Esophagus mucosa (tissue), 1 donor: ENCODE measurements around the gene PMAIP1. TPM values are rescaled to one million over a fixed set of nuclear protein-coding genes. Genes with fewer than 3 reads are reported as not detected.
A peak's percentile ranks its signal among the peaks of the same experiment; 100 is the strongest.

Experiments
- ATAC-seq: fragments of 200-7000 bp; cut with Tn5 transposase; one replicate; pipeline ENCODE4 v1.9.1; 2020
- total RNA-seq: library from RNA; stranded (reverse); gene quantifications from one replicate; pipeline ENCODE4 v1.2.4, GENCODE V29; 2023
- donor health status: DM: yes; HTN: yes; CAD: no.

Gene PMAIP1
- total RNA-seq, 1 donor from 2014 or later: 11.6 TPM

- no peak for ATAC-seq
Observed at GRCh38 chr18:59915606-59916005, 15.8 kb downstream of the PMAIP1 start.

GRCh38 chr18:59916746-59917145 is 16.9 kb downstream of the PMAIP1 start:
- peak; percentile 38 for ATAC-seq

- ATAC-seq: peak; percentile 81
Observed at GRCh38 chr18:59917422-59917821, 17.6 kb downstream of the PMAIP1 start.

GRCh38 chr18:59918320-59918755 is 18.5 kb downstream of the PMAIP1 start:
- ATAC-seq: peak; percentile 89

- no peak for ATAC-seq
Observed at GRCh38 chr18:59918997-59919396, 19.2 kb downstream of the PMAIP1 start.

GRCh38 chr18:59921384-59921891 is 21.6 kb downstream of the PMAIP1 start:
- no peak for ATAC-seq

GRCh38 chr18:59923539-59924196 is 23.9 kb downstream of the PMAIP1 start:
- ATAC-seq: no peak

- no peak for ATAC-seq
Observed at GRCh38 chr18:59926131-59926530, 26.3 kb downstream of the PMAIP1 start.

GRCh38 chr18:59927246-59927825 is 27.5 kb downstream of the PMAIP1 start:
- peak; percentile 90 for ATAC-seq

GRCh38 chr18:59928201-59928600 is 28.4 kb downstream of the PMAIP1 start:
- no peak for ATAC-seq

GRCh38 chr18:59929621-59930295 is 30.0 kb downstream of the PMAIP1 start:
- ATAC-seq: no peak

GRCh38 chr18:59932401-59932800 is 32.6 kb downstream of the PMAIP1 start:
- no peak for ATAC-seq

GRCh38 chr18:59938676-59939075 is 38.9 kb downstream of the PMAIP1 start:
- ATAC-seq: no peak

- ATAC-seq: no peak
Observed at GRCh38 chr18:59939127-59939526, 39.3 kb downstream of the PMAIP1 start.

GRCh38 chr18:59940068-59940467 is 40.3 kb downstream of the PMAIP1 start:
- ATAC-seq: no peak

GRCh38 chr18:59941331-59941730 is 41.5 kb downstream of the PMAIP1 start:
- no peak for ATAC-seq

GRCh38 chr18:59942601-59943000 is 42.8 kb downstream of the PMAIP1 start:
- ATAC-seq: no peak

GRCh38 chr18:59945544-59945943 is 45.7 kb downstream of the PMAIP1 start:
- ATAC-seq: no peak

- no peak for ATAC-seq
Observed at GRCh38 chr18:59950215-59950944, 50.6 kb downstream of the PMAIP1 start.

GRCh38 chr18:59951591-59951990 is 51.8 kb downstream of the PMAIP1 start:
- ATAC-seq: peak; percentile 27

- ATAC-seq: no peak
Observed at GRCh38 chr18:59952283-59953007, 52.6 kb downstream of the PMAIP1 start.
